ENCODE data around the gene IFRD2.
"Not testable (repeated sequence)": the region's sequence is repeated elsewhere in the genome, so short reads cannot be mapped to it uniquely, and the experiment has no call there.

Gene IFRD2

GRCh38 chr3:50268276-50268675, 24.0 kb downstream of the IFRD2 start:
- no peak for DNase-seq (ENCODE audit: low read depth)

DNA sequence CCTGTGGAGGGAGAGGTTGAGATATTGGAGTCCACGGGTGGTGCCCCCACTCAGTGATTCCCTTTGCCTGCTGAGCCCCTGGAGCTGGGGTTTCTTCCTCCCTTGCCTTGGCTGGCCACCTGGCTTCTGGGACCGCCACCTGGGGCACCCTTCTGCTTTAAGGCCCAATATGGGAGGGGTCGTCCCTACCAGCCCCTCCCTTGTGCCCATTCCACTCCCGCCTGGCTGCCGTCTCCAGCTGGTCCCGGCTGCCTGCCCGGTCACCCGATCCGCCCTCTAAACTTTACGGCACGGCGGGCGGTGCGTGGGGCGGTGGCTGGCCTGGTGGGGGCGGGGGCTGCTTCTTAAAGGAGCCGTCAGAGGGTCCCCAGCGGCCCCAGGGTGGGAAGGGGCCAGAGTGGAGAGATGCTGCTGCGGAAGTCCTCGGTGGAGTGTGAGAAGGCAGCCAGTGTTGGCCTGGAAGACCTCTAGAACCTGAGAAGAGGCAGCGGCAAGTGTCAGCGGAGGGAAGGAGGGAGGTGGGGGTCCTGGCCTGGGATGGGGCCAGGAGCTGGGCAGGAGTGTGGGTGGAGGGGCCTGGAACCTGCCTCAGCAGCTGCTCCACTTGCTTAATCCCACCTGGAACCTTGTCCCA, 24.8 kb downstream of the IFRD2 start:
- DNase-seq (ENCODE audit: low read depth) = no peak

DNA sequence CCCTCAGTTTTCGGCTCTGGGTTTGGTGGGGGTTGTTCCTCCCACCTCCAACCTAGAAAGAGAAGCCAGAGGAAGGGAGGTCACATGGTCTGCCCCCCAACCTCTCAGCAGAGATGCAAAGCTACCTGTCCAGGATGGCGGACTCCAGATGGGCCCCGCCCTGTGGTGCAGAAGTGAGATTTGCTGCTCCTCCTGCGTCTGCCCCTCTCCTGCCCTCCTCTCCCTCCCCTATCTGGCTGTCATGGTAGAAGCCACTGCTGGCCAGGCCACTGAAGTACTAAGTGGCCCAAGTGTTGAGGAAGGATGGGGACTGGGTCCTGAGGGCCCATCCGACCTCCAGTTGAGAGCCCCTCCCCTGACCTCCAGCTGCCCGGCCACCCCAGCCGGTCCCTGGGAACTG, 25.4 kb downstream of the IFRD2 start:
- no peak for DNase-seq (ENCODE audit: low read depth)

GRCh38 chr3:50266017-50266416, 26.2 kb downstream of the IFRD2 start:
- no peak for DNase-seq (ENCODE audit: low read depth)

DNA sequence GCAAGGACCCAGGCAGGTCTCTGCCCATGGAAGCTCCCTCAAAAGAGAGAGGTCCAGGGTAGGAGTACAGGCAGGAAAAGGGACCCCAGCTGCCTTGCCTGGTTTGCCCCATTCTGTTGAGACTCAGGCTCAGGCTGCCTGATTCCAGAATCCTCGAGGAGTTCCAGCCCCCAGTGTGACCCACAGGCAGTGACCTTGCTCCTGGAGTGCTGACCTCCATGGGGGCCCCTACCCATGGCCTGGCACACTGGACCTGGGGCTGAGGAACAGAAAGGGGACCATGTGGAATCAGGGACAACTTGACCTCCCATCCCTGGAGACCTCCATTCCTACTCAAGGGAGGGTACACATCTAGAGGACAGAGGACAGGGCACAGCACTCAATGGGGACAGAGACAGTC, 26.7 kb downstream of the IFRD2 start:
- no peak for DNase-seq (ENCODE audit: low read depth)

- DNase-seq (ENCODE audit: low read depth) = no peak
Measured at GRCh38 chr3:50264964-50265485, 27.2 kb downstream of the IFRD2 start.

- DNase-seq (ENCODE audit: low read depth) = no peak
Measured at GRCh38 chr3:50264383-50264963, 27.8 kb downstream of the IFRD2 start.

- DNase-seq (ENCODE audit: low read depth) = no peak
Measured at GRCh38 chr3:50263478-50264382, 28.5 kb downstream of the IFRD2 start.

DNA sequence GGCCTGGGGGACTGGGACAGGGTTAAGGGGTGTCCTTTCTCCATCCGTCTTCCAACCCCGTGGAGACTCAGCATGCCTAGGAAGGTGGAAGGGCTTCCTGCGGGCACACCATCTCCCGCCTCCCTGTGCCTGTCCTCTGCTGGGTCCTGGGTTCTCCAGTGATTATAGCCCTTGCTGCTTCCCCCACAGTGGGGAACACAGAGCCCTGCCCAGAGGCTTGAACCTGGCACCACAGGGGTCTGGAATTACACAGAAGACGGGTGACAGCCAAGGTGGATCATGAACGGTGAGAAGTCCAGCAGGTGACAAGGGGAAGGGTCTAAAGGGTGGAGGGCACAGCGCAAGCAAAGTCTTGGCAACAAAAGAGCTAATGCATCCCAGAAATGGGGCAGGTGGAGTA, 29.5 kb downstream of the IFRD2 start:
- DNase-seq (ENCODE audit: low read depth) = no peak

GRCh38 chr3:50262200-50262599, 30.0 kb downstream of the IFRD2 start:
- DNase-seq (ENCODE audit: low read depth) = not testable (repeated sequence)

DNA sequence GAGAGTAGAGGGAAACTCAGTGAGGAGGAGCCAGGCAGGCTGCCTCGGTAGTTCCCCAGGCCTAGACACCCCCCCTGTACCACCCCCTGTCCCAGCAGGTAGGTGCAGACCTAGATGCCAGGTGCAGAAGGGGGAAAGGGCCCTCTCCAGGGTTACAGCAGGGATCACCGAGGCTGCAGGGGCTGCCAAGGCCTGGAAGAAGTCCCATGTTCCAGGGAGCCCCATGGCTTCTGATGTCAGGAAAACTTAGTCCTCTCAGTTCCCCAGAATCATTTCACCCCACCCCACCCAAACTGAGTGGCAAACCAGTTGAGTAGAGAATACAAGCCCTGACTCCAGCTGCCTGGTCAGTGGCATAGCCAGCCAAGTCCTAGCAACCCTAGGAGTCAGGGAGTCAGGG, 30.7 kb downstream of the IFRD2 start:
- DNase-seq (ENCODE audit: low read depth) = no peak

- DNase-seq (ENCODE audit: low read depth) = no peak
Measured at GRCh38 chr3:50260942-50261441, 31.2 kb downstream of the IFRD2 start.

DNA sequence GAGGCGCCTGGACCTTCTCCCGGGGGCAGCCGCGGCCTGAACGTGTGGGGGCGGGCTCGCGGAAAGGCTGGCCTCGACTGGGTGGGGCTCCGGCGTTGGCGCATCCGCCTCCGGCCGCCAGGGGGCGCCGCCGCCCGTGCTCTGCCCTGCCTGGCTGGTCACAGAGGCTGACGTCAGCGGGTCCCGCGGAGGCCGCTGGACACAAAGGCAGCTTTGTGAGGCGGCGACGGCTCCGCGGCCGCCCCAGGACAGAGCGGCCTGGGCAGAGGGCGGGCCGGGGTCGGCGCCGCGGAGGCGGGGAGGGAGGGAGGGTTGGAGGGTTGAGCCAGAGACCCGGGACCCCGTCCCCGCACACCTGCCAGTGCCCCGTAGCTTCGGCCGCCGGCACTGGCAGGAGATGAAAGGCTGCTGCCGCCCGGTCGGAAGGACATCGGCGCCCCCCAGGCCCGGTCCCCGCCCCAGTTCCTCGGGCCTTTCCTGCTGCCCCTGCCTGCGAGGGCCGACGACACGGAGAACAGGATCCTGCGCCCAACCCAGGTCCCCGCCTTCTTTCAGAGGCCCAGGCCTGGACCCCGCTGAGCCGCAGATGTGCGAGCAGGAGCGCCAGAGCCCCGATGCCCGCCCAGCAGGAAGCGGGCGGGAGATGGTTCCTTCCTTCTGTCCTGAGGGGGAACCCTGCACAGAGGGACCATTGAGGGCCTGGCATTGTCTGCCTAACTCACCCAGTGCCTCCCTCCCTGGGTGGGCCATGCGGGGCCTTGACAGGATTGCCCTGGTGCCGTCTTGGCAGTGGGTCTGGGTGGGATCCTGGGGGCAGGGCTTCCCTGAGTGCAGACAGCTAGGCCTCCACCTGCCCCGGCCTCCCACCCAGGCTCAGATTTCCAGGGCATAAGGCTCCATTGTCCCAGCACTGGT, 31.9 kb downstream of the IFRD2 start:
- peak; percentile 82 for DNase-seq (ENCODE audit: low read depth)

GRCh38 chr3:50259432-50260026, 32.7 kb downstream of the IFRD2 start:
- DNase-seq (ENCODE audit: low read depth) = no peak

DNA sequence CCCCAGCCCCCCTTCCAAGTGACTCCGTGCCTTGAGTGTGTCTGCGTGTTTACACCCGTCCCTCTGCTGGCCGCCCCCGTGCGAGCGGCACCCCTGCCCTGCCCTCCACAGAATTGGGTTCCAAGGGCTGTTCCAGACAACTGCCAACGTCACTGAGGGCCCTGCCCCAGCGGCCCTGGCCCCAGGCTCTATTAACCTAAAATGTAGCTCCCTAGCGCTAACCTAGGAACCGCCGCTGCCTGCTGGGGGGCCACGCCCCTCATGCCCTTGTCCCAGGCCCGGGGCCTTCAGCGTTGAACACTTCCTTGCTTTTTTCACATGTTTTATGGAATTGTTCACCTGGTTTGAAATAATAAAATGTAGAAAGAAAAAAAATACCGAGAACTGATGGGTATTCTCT, 33.2 kb downstream of the IFRD2 start:
- no peak for DNase-seq (ENCODE audit: low read depth)

DNA sequence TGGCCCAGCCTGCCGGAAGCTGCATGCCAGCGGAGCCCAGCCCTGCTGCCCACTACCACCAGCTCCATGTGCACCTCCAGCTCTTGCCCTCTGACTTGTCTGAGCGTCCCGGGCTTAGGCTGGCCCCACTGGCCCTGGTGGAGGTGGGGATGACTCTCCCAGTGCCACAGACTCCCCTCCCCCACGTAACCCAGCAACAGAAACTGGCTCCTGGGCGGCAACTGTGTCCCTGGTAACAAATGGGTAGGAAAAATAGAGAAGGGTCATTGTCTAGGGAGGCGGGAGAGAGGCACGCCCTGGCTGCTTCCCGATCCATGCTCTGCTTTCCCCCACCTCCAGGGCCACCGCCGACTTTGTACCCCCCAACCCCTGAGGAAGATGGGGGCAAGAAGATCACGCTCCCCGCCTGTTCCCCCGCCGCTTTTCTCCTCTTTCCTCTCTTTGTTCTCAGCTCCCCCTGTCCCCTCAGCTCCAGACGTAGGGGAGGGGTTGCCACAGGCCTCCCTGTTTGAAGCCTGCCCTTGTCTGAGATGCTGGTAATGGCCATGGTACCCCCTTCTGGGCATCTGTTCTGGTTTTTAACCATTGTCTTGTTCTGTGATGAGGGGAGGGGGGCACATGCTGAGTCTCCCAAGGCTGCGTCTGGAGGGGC, 34.1 kb downstream of the IFRD2 start:
- DNase-seq (ENCODE audit: low read depth) = no peak

GRCh38 chr3:50256978-50257890, 35.0 kb downstream of the IFRD2 start:
- no peak for DNase-seq (ENCODE audit: low read depth)

- no peak for DNase-seq (ENCODE audit: low read depth)
Measured at GRCh38 chr3:50255251-50255615, 37.0 kb downstream of the IFRD2 start.

DNA sequence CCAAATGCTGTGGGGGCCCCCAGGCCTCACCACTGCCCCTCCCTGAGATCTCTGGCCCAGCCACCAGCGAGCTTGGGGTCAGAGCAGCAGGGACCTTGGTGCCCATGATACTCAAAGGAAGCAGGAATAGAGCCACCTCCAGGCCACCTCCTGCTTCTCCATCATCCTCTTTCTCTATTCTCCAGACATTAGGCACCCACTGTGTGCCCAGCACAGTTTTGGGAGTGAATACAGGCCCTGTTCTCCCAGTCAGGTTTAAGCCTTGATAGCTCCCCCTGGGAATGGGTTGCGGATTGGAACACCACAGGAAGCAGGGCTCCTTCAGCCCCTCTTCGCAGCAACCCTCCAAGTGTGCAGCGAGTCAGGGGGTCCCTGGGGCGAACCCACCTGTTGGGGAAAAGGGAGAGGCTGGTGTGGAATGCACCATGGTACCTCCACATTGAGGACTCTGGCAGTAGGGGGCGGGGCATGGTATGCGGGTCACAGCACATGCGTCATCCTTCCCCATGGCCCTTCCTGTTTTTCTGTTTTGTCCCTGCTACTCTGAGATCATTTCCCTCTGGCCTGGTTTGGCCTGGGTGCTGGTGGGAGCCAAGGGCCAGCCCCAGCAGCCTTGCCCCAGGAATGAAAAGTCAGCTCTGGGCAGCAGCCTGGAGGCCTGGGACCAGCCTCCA, 37.5 kb downstream of the IFRD2 start:
- DNase-seq (ENCODE audit: low read depth) = no peak
